OCI-LY7 (cell line): ENCODE data around the gene RASGRP4. TPM values are rescaled to one million over a fixed set of nuclear protein-coding genes. Genes with fewer than 3 reads are reported as not detected.

Experiments used
- BruUV-seq: library from RNA; stranded (reverse); fragments of 400-500 nt; replicated peaks from 2 replicates; lab custom pipeline; 2021; lab: Mats Ljungman, UMichigan
- CTCF ChIA-PET: fragments of 300-600 bp; sonication (Branson Sonifier 250); formaldehyde crosslinking; loops from one replicate; lab custom pipeline; 2022; ENCODE audit warnings: antibody characterized with exemption; ENCODE audit not compliant: unreplicated experiment; lab: Charles Lee
- POLR2A ChIA-PET: fragments of 300-600 bp; sonication (Branson Sonifier 250); formaldehyde crosslinking; loops from one replicate; lab custom pipeline; 2022; ENCODE audit warnings: antibody characterized with exemption; lab: Charles Lee
- DNase-seq: peaks from one replicate; pipeline ENCODE4 v3.0.0-alpha.2; 2015; ENCODE audit warnings: low spot score
- H2AFZ ChIP-seq: fragments of 200-600 bp; sonication (generic), shearing (Covaris generic); 2 replicates; pipeline ENCODE4 v1.6.1; 2014; ENCODE audit warnings: mild to moderate bottlenecking, antibody characterized with exemption, low read length, moderate library complexity
- H3K27ac ChIP-seq: fragments of 200-600 bp; sonication (generic); 2 replicates; pipeline ENCODE4 v1.5.1; 2014; ENCODE audit warnings: mixed run types, low read depth, mild to moderate bottlenecking, moderate library complexity, low read length, inconsistent platforms; ENCODE audit not compliant: poor library complexity, severe bottlenecking
- H3K36me3 ChIP-seq: fragments of 200-600 bp; sonication (generic); 2 replicates; pipeline ENCODE4 v1.6.1; 2014; ENCODE audit warnings: mild to moderate bottlenecking, antibody characterized with exemption, low read length, moderate library complexity, mixed read lengths; ENCODE audit not compliant: insufficient read depth
- H3K4me1 ChIP-seq: fragments of 200-600 bp; sonication (generic); 2 replicates; pipeline ENCODE4 v1.5.1; 2014; ENCODE audit warnings: mild to moderate bottlenecking, low read length; ENCODE audit not compliant: insufficient read depth, poor library complexity, severe bottlenecking
- H3K4me2 ChIP-seq: fragments of 200-600 bp; sonication (generic); 2 replicates; pipeline ENCODE4 v1.6.1; 2014; ENCODE audit warnings: mild to moderate bottlenecking, low read length
- H3K4me3 ChIP-seq: fragments of 200-600 bp; sonication (generic); 2 replicates; pipeline ENCODE4 v1.5.1; 2014; ENCODE audit warnings: mild to moderate bottlenecking, low read depth, low read length; ENCODE audit not compliant: poor library complexity, severe bottlenecking
- H3K79me2 ChIP-seq: fragments of 200-600 bp; sonication (generic); 2 replicates; pipeline ENCODE4 v1.6.1; 2016; ENCODE audit warnings: low read depth, mild to moderate bottlenecking, low read length, moderate library complexity, mixed read lengths; ENCODE audit not compliant: insufficient read depth
- H3K9me2 ChIP-seq: fragments of 200-600 bp; sonication (generic); 2 replicates; pipeline ENCODE4 v1.6.1; 2016; ENCODE audit warnings: mild to moderate bottlenecking, low read length, mixed read lengths; ENCODE audit not compliant: insufficient read depth
- H3K9me3 ChIP-seq: fragments of 200-600 bp; sonication (generic); 2 replicates; pipeline ENCODE4 v1.6.1; 2014; ENCODE audit warnings: mild to moderate bottlenecking, mixed run types, low read length, mixed read lengths
- H4K20me1 ChIP-seq: fragments of 200-600 bp; sonication (generic); 2 replicates; pipeline ENCODE4 v1.6.1; 2014; ENCODE audit warnings: mild to moderate bottlenecking, antibody characterized with exemption, low read length, moderate library complexity, mixed read lengths; ENCODE audit not compliant: insufficient read depth
- EZH2phosphoT487 ChIP-seq: fragments of 200-600 bp; sonication (generic); IDR thresholded peaks from 2 replicates; pipeline ENCODE4 v1.6.1; 2018; ENCODE audit warnings: low read depth, borderline replicate concordance, mild to moderate bottlenecking, mixed run types, antibody characterized with exemption, low read length, moderate library complexity, mixed read lengths
- intact Hi-C: fragments of 100-400 bp; cut with micrococcal nuclease; formaldehyde crosslinking; loops from one replicate; pipeline ENCODE4 v1.10.0; 2022; ENCODE audit not compliant: unreplicated experiment
- total RNA-seq, 2 experiments: library from RNA; depleted of rRNA in 1 of 2; stranded (reverse); fragments of >200 nt in 1 of 2; shearing (Covaris generic) in 1 of 2; gene quantifications; 2 replicates each; pipeline ENCODE4 v1.2.3, GENCODE V29; 2014 to 2022
- TF ChIP-seq, protein P1 (sequence below): fragments of 200-600 bp; sonication (generic); conservative IDR thresholded peaks from 2 replicates; pipeline ENCODE4 v1.5.1; 2014; ENCODE audit warnings: mild to moderate bottlenecking, antibody characterized with exemption, low read length, moderate library complexity, mixed read lengths

RASGRP4 gene
- total RNA-seq, 2 experiments from 2014 or later = not detected

DNA sequence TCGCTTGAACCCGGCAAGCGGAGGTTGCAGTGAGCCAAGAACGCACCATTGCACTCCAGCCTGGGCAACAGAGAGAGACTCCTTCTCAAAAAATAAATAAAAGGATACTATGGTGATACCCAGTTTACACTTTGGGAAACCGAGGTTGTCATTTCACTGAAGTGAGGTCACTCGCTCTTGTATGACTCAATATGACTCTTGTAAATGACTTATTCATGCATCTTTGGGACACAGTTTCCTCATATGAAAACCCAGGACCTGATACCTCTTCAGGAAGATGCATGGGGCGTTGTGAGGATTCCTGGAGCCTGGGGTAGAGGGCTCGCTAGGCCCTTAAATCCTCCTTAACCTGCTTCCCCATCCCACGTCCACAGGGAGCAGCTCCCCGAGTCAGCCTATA, 47.2 kb downstream of the RASGRP4 start:
- H2AFZ ChIP-seq = no peak overlapping the region
- peaks cover 75% of the 10 kb centered on the region for H3K36me3 ChIP-seq
- H3K9me2 ChIP-seq = no peaks in the 10 kb centered on the region
- intact Hi-C loops = no loop called here
- BruUV-seq = no TSS peak
- peaks cover 32% of the 10 kb centered on the region for H3K79me2 ChIP-seq
- TF ChIP-seq, protein P1, sequence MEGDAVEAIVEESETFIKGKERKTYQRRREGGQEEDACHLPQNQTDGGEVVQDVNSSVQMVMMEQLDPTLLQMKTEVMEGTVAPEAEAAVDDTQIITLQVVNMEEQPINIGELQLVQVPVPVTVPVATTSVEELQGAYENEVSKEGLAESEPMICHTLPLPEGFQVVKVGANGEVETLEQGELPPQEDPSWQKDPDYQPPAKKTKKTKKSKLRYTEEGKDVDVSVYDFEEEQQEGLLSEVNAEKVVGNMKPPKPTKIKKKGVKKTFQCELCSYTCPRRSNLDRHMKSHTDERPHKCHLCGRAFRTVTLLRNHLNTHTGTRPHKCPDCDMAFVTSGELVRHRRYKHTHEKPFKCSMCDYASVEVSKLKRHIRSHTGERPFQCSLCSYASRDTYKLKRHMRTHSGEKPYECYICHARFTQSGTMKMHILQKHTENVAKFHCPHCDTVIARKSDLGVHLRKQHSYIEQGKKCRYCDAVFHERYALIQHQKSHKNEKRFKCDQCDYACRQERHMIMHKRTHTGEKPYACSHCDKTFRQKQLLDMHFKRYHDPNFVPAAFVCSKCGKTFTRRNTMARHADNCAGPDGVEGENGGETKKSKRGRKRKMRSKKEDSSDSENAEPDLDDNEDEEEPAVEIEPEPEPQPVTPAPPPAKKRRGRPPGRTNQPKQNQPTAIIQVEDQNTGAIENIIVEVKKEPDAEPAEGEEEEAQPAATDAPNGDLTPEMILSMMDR = no peak
- no peak for TF ChIP-seq EZH2phosphoT487
- DNase-seq = no peak
- peaks cover 4% of the 10 kb centered on the region; the same call in 1 of the 2 replicates for H4K20me1 ChIP-seq
- CTCF ChIA-PET = no interaction called here
- H3K4me3 ChIP-seq = no peak overlapping the region
- H3K4me2 ChIP-seq = no peak overlapping the region
- H3K27ac ChIP-seq = no peak overlapping the region
- POLR2A ChIA-PET = no interaction called here
- peaks cover 18% of the 10 kb centered on the region for H3K4me1 ChIP-seq
- no peaks in the 10 kb centered on the region for H3K9me3 ChIP-seq

DNA sequence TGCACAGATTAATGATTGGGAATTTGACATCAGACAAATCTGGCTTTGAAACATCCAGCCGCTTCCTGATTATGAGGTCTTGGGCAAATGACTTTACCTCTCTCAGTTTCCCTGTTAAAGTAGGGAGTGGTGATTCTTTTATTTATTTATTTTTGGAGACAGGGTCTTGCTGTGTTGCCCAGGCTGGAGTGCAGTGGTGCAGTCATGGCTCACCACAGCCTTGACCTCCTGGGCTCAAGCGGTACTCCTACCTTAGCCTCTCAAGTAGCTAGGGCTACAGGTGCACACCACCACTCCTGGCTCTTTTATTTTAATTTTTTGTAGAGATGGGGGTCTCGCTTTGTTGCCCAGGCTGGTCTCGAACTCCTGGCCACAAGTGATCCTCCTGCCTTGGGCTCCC, 49.0 kb downstream of the RASGRP4 start:
- DNase-seq = no peak
- Histone ChIP-seq H3K79me2 (peaks cover 32% of the 10 kb centered on the region), H3K9me2 (no peaks in the 10 kb centered on the region), H3K4me1 (peaks cover 21% of the 10 kb centered on the region), H3K36me3 (peaks cover 56% of the 10 kb centered on the region), H3K4me2 (no peak overlapping the region), H3K27ac (no peak overlapping the region), H4K20me1 (peaks cover 4% of the 10 kb centered on the region; the same call in 1 of the 2 replicates), H3K4me3 (no peak overlapping the region), H2AFZ (no peak overlapping the region), H3K9me3 (no peaks in the 10 kb centered on the region)
- TF ChIP-seq, protein P1 = no peak
- TF ChIP-seq EZH2phosphoT487 = no peak
- ChIA-PET CTCF (no interaction called here), POLR2A (no interaction called here)
- intact Hi-C loops = no loop called here
- BruUV-seq = no TSS peak

DNA sequence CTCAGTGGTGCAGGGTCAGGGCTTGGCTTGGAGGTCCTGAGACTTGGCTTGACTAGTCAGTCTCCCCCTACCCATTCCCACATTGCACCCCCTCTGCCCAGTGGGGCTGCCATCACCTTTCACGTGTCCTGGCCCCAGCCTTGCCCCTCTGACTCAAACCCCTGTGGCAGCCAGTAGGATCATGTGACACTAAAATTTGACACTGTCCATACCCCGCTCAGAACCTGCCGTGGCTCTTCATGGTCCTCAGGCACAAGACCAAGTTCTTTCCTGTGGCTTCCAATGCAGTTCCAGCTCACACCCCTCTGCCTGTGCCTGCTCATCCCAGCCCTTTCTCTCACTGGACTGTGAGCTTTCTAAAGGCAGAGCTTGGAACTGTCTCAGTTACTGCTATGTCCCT, 49.4 kb downstream of the RASGRP4 start:
- ChIA-PET CTCF (no interaction called here), POLR2A (no interaction called here)
- intact Hi-C loops = no loop called here
- DNase-seq = no peak
- Histone ChIP-seq H3K9me3 (no peaks in the 10 kb centered on the region), H3K36me3 (peaks cover 52% of the 10 kb centered on the region), H3K9me2 (no peaks in the 10 kb centered on the region), H3K4me1 (peaks cover 21% of the 10 kb centered on the region), H4K20me1 (peaks cover 4% of the 10 kb centered on the region; the same call in 1 of the 2 replicates), H3K27ac (no peak overlapping the region), H3K79me2 (peaks cover 32% of the 10 kb centered on the region), H3K4me3 (no peak overlapping the region), H2AFZ (no peak overlapping the region), H3K4me2 (peak overlapping the region; percentile 91)
- BruUV-seq = no TSS peak
- no peak for TF ChIP-seq EZH2phosphoT487
- TF ChIP-seq, protein P1 = no peak
